ENCODE results near the gene HES1.

- TF ChIP-seq CTCF (IDR thresholded peaks at IDR 0.05): no peak
- no peak for TF ChIP-seq POLR2A (IDR thresholded peaks at IDR 0.05)
Observed at GRCh38 chr3:194111336-194111735, 24.6 kb upstream of the HES1 start.

All from tibial nerve (tissue), 3 donors.